ENCODE measurements around the gene STARD9. TPM values are rescaled to one million over a fixed set of nuclear protein-coding genes. Genes with fewer than 3 reads are reported as not detected.

The STARD9 gene
- total and polyA plus RNA-seq, 8 donors = 9.4 to 22.6 (median 18.8) TPM

- Histone ChIP-seq H3K27ac (no peak overlapping the region), H3K27me3 (no peaks in the 10 kb centered on the region), H3K36me3 (no peaks in the 10 kb centered on the region), H3K4me3 (no peak overlapping the region), H3K9me3 (no peaks in the 10 kb centered on the region), H3K4me1 (no peaks in the 10 kb centered on the region)
- TF ChIP-seq CTCF (IDR thresholded peaks at IDR 0.05) = no peak
- DNase-seq (no peak), ATAC-seq (no peak)
- intact Hi-C loops (cut with DNase I) = no loop called here
Observed at GRCh38 chr15:42628761-42629160, 53.4 kb downstream of the STARD9 start.

GRCh38 chr15:42632105-42632675, 56.8 kb downstream of the STARD9 start:
- no peak for ATAC-seq
- no peak overlapping the region for H3K4me3 ChIP-seq
- H3K27me3 ChIP-seq = no peaks in the 10 kb centered on the region
- H3K27ac ChIP-seq = no peak overlapping the region
- H3K9me3 ChIP-seq = no peaks in the 10 kb centered on the region
- intact Hi-C loops (cut with DNase I) = no loop called here
- no peak for DNase-seq
- TF ChIP-seq CTCF (IDR thresholded peaks at IDR 0.05) = no peak
- no peaks in the 10 kb centered on the region for H3K36me3 ChIP-seq
- H3K4me1 ChIP-seq = no peaks in the 10 kb centered on the region

- H3K27me3 ChIP-seq = no peaks in the 10 kb centered on the region
- H3K36me3 ChIP-seq = peaks cover 0 to 17% of the 10 kb centered on the region in 2 donors
- no peak overlapping the region for H3K27ac ChIP-seq
- no peak for TF ChIP-seq CTCF (IDR thresholded peaks at IDR 0.05)
- ATAC-seq (no peak), DNase-seq (no peak)
- intact Hi-C loops (cut with DNase I) = loop anchor here in 1 of 2 donors (10.0 kb wide), 1 partner anchor 85 kb away; no protein-coding TSS in a partner anchor
- H3K4me1 ChIP-seq = no peaks in the 10 kb centered on the region
- no peak overlapping the region for H3K4me3 ChIP-seq
- no peaks in the 10 kb centered on the region for H3K9me3 ChIP-seq
Observed at GRCh38 chr15:42640109-42640508, 64.7 kb downstream of the STARD9 start.

- H3K27ac ChIP-seq = no peak overlapping the region
- ATAC-seq (peak; percentile 99), DNase-seq (peak in 3 of 4 donors; percentile 41 to 83 (median 74))
- intact Hi-C loops (cut with DNase I) = no loop called here
- H3K9me3 ChIP-seq = no peaks in the 10 kb centered on the region
- TF ChIP-seq CTCF (IDR thresholded peaks at IDR 0.05) = peak; percentile 70 to 76
- H3K4me1 ChIP-seq = no peaks in the 10 kb centered on the region
- H3K36me3 ChIP-seq = no peaks in the 10 kb centered on the region
- no peak overlapping the region for H3K4me3 ChIP-seq
- no peaks in the 10 kb centered on the region for H3K27me3 ChIP-seq
Observed at GRCh38 chr15:42650208-42651066, 75.0 kb downstream of the STARD9 start.

GRCh38 chr15:42665827-42666226, 90.4 kb downstream of the STARD9 start:
- TF ChIP-seq CTCF (IDR thresholded peaks at IDR 0.05) = no peak
- Histone ChIP-seq H3K9me3 (no peaks in the 10 kb centered on the region), H3K36me3 (peaks cover 0 to 25% of the 10 kb centered on the region in 2 donors), H3K4me1 (no peaks in the 10 kb centered on the region), H3K27me3 (no peaks in the 10 kb centered on the region), H3K27ac (no peak overlapping the region), H3K4me3 (no peak overlapping the region)
- DNase-seq = no peak
- intact Hi-C loops (cut with DNase I) = no loop called here
- ATAC-seq = no peak

Data from left lung (tissue), 10 donors.